HG03025 (cell line): ENCODE results near the gene BRD1.
"Not testable (repeated sequence)": the region's sequence is repeated elsewhere in the genome, so short reads cannot be mapped to it uniquely, and the experiment has no call there.

Source experiments
- ATAC-seq: cut with Tn5 transposase; IDR thresholded peaks from one replicate; pipeline ENCODE4 v1.9.1; 2021; ENCODE audit warnings: mild to moderate bottlenecking, moderate library complexity; ENCODE audit not compliant: unreplicated experiment, low FRiP score

Gene BRD1

GRCh38 chr22:49853981-49854831 lies 26.5 kb upstream of the BRD1 start:
- peak; percentile 1 for ATAC-seq

- ATAC-seq, result peak; percentile 72
Observed at GRCh38 chr22:49852898-49853894, 25.5 kb upstream of the BRD1 start, which contains the start of gene ZBED4. Gene ZBED4, plus strand, starts transcription at chr22:49853844. Its CDS starts 29,819 bp downstream, at chr22:49883663.

GRCh38 chr22:49852568-49852897 lies 24.9 kb upstream of the BRD1 start:
- not testable (repeated sequence) for ATAC-seq

- no peak for ATAC-seq
Observed at GRCh38 chr22:49850959-49851802, 23.5 kb upstream of the BRD1 start.

GRCh38 chr22:49850021-49850911 lies 22.6 kb upstream of the BRD1 start:
- ATAC-seq, result no peak

GRCh38 chr22:49849161-49850020 lies 21.7 kb upstream of the BRD1 start:
- ATAC-seq, result no peak

GRCh38 chr22:49848690-49849160 lies 21.1 kb upstream of the BRD1 start:
- ATAC-seq, result no peak

- no peak for ATAC-seq
Observed at GRCh38 chr22:49847751-49848689, 20.3 kb upstream of the BRD1 start.

- ATAC-seq, result no peak
Observed at GRCh38 chr22:49845666-49846459, 18.2 kb upstream of the BRD1 start.

GRCh38 chr22:49845241-49845640 lies 17.6 kb upstream of the BRD1 start:
- no peak for ATAC-seq

GRCh38 chr22:49838771-49839717 lies 11.4 kb upstream of the BRD1 start:
- ATAC-seq, result no peak

- no peak for ATAC-seq
Observed at GRCh38 chr22:49833340-49834007, 5.8 kb upstream of the BRD1 start.

- ATAC-seq, result no peak
Observed at GRCh38 chr22:49829044-49829853, 1.6 kb upstream of the BRD1 start.

GRCh38 chr22:49828599-49828965 lies 909 bp upstream of the BRD1 start:
- no peak for ATAC-seq
